ENCODE data around the gene CPAMD8.

CPAMD8 gene

GRCh38 chr19:17026706-17027534 is at the start of gene CPAMD8:
Gene CPAMD8, minus strand, starts transcription at chr19:17026810. Its CDS starts 168 bp downstream, at chr19:17026642.
- no peak for DNase-seq (ENCODE audit: low spot score)

DNA sequence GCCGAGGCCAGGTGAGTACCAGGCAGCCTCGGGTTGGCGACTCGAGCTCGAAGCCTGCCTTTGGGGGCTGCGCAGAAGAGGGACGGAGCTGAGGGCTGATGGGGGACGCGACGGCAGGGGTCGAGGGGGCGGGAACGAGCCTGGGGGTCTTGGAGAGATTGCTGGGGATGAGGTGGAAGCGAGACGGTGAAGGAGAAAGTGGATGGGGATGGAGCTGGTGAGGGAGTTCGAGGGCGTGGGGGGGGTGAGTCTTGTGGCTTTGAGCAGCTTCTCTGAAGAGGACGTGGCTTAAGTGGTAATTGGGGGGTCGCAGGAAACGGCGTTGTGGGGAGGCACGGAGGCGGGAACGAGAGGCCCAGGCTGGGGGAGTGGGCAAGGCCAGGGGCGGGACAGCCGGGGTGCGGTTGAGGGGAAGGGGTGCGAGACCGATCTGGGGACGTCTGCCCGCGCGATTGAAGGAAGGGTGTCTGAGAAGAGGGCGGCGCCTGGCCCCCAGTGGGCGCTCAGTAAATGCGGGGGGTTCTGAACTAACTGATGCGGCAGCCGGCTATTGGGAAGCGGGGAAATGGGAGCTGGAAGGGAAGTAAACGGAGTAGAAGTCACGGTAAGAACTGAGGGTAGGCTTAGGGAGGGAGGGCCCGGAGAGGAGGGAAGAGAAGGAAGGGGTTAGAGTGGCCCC is 49.4 kb upstream of the CPAMD8 start:
- DNase-seq (ENCODE audit: low spot score), result peak; percentile 27

DNA sequence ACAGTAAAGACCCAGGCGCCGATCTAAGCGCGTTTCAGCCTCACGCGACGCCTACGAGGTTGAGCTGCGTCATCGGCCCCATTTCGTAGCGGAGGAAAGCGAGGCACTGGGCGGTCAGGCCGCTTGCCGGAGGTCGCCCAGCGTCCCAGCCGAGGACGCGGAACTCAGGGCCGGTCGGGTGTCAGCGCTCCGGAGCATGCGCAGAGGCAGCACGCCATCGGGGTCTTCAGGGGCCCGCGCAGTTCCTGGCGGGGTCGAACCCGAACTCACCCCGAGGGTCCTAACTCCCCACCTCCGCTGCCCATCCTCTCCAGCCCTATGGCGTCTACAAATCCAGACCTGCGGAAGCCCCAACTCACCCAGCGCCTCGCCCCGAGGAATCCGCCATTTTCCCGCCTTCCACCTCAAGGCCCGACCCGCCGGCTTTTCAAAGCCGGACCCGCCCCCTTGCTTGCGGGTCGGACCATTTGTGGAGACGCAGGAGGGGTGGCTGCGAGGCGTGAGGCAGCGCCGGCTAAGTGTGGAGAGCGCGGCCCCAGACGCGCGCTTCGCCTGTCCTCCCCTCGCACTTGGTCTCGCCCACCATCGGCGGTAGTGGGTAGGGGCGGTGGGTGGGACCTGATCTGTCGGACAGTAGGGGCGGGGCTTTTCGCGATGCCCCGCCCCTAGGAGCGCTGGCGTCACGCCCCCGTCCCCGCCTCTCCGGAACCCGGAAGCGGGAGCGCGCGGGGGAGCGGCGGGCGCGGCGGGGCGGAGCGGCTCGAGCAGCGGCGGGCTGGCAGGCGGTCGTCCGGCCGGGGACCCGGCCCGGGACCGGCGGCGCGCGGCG is 48.6 kb upstream of the CPAMD8 start, which contains the start of the genes HAUS8 and MYO9B:
Gene HAUS8 (minus strand): TSS at position 418 of the 829 bp plus-strand sequence. CDS start 30 bp downstream, at position 388.
Gene MYO9B (plus strand): TSS at position 743 of the 829 bp plus-strand sequence. CDS start 25,941 bp downstream, outside the sequence.
- DNase-seq (ENCODE audit: low spot score), result peak; percentile 100

GRCh38 chr19:17074634-17075034 is 48.0 kb upstream of the CPAMD8 start:
- DNase-seq (ENCODE audit: low spot score), result no peak

DNA sequence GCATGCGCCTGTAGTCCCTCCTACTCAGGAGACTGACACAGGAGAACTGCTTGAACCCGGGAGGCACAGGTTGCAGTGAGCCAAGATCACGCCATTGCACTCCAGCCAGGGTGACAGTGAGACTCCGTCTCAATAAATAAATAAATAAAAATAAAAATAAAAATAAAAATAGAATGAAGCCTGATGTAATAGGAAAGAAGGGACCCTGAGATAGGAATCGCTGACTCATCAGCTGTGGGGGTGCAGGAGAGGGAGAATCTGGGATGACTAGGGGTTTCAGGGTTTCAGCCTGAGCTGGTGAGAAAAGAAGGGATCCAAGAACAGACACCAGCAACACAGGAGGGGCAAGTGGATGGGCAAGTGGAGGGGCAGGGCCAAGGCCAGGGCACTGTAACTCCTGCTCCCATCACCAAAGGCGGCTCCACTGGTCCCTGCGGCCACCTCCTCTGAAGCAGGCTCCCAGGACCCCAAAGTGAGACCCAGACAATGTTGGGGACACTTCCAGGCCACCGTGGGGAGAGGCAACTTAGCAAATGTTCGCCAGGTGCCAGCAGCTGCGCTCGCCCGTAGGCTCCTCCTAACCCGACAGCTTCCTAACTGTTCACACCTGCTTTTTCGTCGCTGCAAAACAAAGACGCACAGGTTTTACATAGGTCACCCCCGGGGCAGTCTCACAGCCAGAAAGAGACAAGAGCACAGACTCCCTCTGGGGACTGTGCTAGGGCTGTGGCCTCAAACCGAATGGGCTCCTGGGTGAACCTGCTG is 47.4 kb upstream of the CPAMD8 start:
- no peak for DNase-seq (ENCODE audit: low spot score)

- DNase-seq (ENCODE audit: low spot score), result no peak
Observed at GRCh38 chr19:17070912-17071311, 44.3 kb upstream of the CPAMD8 start.

DNA sequence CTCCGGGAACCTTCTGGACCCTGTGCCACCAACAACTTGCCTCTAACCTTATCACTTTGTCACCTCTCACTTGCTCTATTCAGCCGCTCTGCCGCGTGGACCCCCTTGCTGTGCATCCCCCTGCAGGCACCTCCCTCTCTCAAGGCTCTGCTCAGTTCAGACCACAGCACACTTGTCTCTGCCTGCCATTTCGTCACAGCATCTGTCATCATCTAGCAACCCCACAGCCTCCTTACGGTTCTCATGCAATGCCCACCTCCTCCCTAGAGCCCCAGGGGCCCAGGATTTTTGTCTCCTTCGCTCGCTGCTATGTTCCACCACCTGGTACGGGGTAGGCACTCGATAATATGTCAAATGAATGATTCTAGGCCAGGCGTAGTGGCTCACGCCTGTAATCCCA is 43.8 kb upstream of the CPAMD8 start:
- DNase-seq (ENCODE audit: low spot score), result no peak

GRCh38 chr19:17069193-17069592 is 42.6 kb upstream of the CPAMD8 start:
- no peak for DNase-seq (ENCODE audit: low spot score)

GRCh38 chr19:17063428-17063827 is 36.8 kb upstream of the CPAMD8 start:
- DNase-seq (ENCODE audit: low spot score), result no peak

GRCh38 chr19:17061691-17062090 is 35.1 kb upstream of the CPAMD8 start:
- DNase-seq (ENCODE audit: low spot score), result no peak

GRCh38 chr19:17061205-17061604 is 34.6 kb upstream of the CPAMD8 start:
- no peak for DNase-seq (ENCODE audit: low spot score)

- DNase-seq (ENCODE audit: low spot score), result no peak
Observed at GRCh38 chr19:17060802-17061201, 34.2 kb upstream of the CPAMD8 start.

- no peak for DNase-seq (ENCODE audit: low spot score)
Observed at GRCh38 chr19:17058236-17058635, 31.6 kb upstream of the CPAMD8 start.

- no peak for DNase-seq (ENCODE audit: low spot score)
Observed at GRCh38 chr19:17055636-17056035, 29.0 kb upstream of the CPAMD8 start.

- no peak for DNase-seq (ENCODE audit: low spot score)
Observed at GRCh38 chr19:17054746-17055145, 28.1 kb upstream of the CPAMD8 start.

DNA sequence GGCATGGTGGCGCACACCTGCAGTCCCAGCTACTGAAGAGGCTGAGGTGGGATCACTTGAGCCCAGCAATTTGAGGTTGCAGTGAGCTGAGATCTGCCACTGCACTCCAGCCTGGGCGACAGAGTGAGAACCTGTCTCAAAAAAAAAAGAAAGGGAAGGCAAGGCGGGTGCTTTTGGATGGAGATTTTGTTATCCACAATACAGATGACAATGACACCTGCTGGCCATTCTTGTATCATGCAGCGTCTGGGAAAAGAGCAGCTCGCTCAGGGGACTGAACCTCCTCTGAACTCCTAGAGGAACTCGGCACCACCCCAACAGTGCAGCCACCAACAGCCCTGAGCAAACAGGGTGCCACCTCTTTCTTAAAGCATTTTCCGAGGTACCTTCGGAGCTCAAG is 25.8 kb upstream of the CPAMD8 start:
- no peak for DNase-seq (ENCODE audit: low spot score)

DNA sequence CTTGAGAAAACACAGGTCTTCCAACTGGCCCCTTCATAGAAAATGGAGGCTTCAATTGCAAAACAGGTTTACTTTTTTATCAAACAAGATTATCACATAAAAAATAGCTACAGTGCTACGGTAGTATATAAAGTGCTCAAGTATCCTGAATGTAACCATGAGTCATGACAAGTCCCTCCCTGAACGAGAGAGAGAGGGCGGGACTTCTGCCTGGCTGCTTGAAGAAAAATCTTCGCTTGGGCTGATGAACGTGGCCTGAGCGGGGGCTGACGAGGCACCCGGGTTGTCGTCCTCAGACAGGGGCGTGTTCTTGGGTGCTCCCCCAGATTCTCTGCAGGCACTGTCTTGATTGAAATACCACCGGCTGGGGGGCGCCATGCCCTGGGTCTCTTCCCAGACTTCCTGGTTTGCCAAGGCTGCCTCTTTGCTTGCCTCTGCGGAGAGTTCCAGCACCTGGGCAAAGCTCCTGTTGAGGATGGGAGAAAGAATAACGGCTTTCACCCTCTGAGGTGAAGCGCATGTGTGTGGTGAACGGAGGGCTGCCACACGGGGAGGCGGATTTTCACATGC is 23.2 kb upstream of the CPAMD8 start:
- DNase-seq (ENCODE audit: low spot score), result no peak

DNA sequence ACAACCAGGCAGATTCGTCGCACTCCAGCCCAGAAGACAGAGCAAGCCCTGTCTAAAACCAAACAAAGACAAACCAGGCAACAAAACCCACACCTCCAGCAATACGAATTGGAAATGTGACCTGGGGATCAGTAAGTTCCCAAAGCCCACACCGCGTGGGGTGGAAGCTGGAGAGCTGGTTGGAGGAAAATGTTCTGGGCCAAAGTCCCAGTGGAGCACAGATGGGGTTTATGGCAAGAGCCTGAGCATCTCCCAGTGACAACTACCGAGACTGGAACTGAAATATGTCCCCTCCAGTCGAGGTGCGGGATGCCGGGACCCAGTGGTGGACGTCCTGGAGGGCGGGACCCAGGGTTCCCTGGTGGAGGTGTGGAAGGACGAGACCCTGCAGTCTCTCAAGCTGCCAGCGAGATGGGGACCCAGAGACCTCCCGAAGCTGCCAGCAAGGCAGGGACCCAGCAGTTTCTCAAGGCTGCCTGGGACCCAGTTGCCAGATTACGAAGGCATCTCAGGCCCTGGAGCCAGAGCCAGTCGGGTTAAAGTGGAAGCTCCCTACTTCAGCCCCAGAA is 22.4 kb upstream of the CPAMD8 start:
- no peak for DNase-seq (ENCODE audit: low spot score)

DNA sequence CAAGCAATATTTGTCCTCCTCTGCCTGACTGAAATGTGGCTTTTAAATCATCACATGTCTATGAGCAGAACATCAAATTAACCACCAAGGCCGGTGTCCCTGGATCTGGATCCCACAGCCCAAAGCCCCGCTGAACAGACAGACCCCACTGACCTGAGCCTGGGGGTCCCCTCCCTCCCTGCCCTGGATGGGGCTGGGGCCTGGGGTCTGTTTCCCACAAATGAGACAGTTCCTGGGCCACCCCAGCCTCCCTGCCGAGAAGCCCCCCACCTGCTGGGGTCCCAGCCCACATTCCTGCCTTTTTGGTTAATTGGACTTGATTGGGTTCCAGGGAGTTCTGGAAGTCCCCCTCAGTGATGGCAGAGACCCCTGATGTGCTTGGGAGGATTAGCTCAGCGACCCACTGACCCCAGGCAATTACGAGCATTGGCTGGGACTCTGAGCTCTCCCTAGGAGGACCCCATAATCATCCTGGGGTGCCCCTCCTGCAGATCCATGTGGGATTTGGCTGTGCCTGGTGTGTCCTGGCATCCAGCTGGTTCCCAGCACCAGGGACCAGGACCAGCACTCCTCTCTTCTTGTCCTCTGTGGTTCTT is 19.4 kb upstream of the CPAMD8 start:
- DNase-seq (ENCODE audit: low spot score), result no peak

DNA sequence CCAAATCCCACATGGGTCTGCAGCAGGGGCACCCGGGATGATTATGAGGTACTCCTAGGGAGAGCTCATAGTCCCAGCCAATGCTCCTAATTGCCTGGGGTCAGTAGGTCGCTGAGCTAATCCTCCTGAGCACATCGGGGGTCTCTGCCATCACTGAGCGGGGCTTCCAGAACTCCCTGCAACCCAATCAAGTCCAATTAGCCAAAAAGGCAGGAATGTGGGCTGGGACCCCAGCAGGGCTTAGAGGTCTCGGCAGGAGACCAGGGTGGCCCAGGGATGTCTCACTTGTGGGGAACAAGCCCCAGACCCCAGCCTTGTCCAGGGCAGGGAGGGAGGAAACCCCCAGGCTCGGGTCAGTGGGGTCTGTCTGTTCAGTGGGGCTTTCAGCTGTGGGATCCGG is 17.1 kb upstream of the CPAMD8 start:
- no peak for DNase-seq (ENCODE audit: low spot score)
